Measurements from ENCODE around the gene PTPN13. TPM values are rescaled to one million over a fixed set of nuclear protein-coding genes. Genes with fewer than 3 reads are reported as not detected.

Gene PTPN13
- total RNA-seq, 1 donor from 2014 or later, result 5.6 TPM

GRCh38 chr4:86592553-86593249 lies 1.4 kb upstream of the PTPN13 start:
- Mint-ChIP-seq H3K27ac (ENCODE audit: unreplicated experiment) (no peak overlapping the region), H3K27me3 (ENCODE audit: unreplicated experiment) (peaks cover 8% of the 10 kb centered on the region), H3K9me3 (ENCODE audit: unreplicated experiment) (no peaks in the 10 kb centered on the region), H3K4me3 (ENCODE audit: unreplicated experiment) (no peak overlapping the region), H3K4me1 (ENCODE audit: unreplicated experiment) (peaks cover 16% of the 10 kb centered on the region), H3K36me3 (ENCODE audit: low read depth, unreplicated experiment) (no peaks in the 10 kb centered on the region)
- DNase-seq (ENCODE audit: low spot score), result no peak
- TF ChIP-seq CTCF (IDR thresholded peaks at IDR 0.05; ENCODE audit: unreplicated experiment), result no peak

DNA sequence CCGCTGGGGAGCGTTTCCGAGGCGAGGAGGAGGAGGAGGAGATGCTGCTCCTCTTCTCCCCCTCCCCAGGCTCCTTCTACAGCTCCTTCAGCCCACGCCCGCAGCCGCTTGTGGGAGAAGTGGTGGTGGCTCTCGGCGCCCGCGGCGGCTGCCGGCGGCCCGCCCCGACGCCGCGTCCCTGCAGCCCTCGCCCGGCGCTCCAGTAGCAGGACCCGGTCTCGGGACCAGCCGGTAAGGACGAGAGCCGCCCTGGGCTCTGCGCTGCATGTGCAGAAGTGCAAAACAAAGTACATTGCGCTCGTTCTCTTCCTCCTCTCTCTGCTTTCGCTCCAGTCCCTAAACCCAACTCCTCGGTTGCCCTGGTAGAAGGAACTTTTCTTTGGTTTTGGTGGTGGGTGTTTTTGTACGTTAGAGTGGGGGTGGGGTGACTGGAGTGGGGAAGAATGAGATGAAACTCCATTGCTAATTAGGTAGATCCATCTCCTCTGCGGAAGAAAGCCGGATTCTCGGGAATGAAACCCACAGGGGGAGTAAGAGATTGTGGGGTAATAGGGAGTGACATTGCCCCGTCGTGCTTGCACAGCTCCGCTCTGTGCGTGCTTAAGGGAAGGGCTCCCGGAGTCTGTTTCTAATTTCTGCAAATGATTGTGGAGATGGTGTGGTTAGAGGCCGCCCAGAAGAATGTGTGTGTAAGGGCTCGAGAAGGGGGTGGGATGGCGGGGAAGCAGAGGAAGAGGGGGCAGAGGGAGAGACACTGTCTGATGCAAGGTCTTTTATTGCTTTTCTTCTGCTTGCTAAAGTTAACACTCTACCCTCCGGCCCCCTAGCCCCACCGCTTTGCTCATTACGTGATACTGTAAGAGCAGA lies 677 bp downstream of the PTPN13 start:
- peaks cover 16% of the 10 kb centered on the region for H3K4me1 Mint-ChIP-seq (ENCODE audit: unreplicated experiment)
- H3K36me3 Mint-ChIP-seq (ENCODE audit: low read depth, unreplicated experiment), result no peaks in the 10 kb centered on the region
- H3K27me3 Mint-ChIP-seq (ENCODE audit: unreplicated experiment), result peaks cover 8% of the 10 kb centered on the region
- H3K27ac Mint-ChIP-seq (ENCODE audit: unreplicated experiment), result peak overlapping the region; percentile 45
- H3K4me3 Mint-ChIP-seq (ENCODE audit: unreplicated experiment), result peak overlapping the region; percentile 95
- H3K9me3 Mint-ChIP-seq (ENCODE audit: unreplicated experiment), result no peaks in the 10 kb centered on the region
- peak; percentile 55 for DNase-seq (ENCODE audit: low spot score)
- no peak for TF ChIP-seq CTCF (IDR thresholded peaks at IDR 0.05; ENCODE audit: unreplicated experiment)

DNA sequence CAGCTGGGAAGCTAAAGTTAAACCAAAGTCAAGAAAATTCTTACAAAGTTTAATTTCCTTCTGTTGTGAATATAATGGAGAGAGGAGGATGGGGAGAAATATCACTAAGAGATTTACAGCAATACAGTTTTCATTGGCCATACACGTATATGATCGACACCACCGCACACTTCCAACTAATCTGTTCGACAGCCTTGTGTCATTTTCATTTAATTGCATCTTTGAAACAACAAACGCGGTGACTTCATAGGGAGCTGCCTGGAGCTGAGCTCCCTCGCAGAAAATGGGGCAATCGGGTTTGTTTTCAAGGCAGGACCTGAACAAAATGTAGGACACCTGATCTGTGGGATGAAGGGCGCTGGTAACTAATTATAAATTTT lies 1.3 kb downstream of the PTPN13 start:
- H3K27me3 Mint-ChIP-seq (ENCODE audit: unreplicated experiment), result peaks cover 8% of the 10 kb centered on the region
- TF ChIP-seq CTCF (IDR thresholded peaks at IDR 0.05; ENCODE audit: unreplicated experiment), result no peak
- no peaks in the 10 kb centered on the region for H3K9me3 Mint-ChIP-seq (ENCODE audit: unreplicated experiment)
- H3K36me3 Mint-ChIP-seq (ENCODE audit: low read depth, unreplicated experiment), result no peaks in the 10 kb centered on the region
- peak overlapping the region; percentile 95 for H3K4me3 Mint-ChIP-seq (ENCODE audit: unreplicated experiment)
- H3K4me1 Mint-ChIP-seq (ENCODE audit: unreplicated experiment), result peaks cover 16% of the 10 kb centered on the region
- no peak overlapping the region for H3K27ac Mint-ChIP-seq (ENCODE audit: unreplicated experiment)
- no peak for DNase-seq (ENCODE audit: low spot score)

DNA sequence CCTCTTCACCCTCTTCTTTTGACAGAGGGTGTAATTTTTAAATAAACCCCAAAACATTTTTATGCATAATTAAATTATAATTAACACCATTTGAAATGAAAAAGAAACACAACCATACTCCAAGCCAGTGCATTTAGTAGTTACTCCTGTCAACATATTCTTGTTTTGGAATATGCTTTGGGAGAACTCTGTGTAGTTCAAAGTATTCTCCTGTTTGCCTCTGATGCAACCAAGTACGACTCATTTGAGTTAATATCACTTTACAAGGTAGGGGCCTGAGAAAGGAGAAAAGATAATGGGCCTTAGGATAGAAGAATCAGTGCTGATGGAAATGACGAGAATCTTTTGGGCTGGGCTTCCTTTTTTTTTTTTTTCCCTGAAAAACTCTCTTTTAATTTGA lies 2.7 kb downstream of the PTPN13 start:
- Mint-ChIP-seq H3K4me1 (ENCODE audit: unreplicated experiment) (peaks cover 16% of the 10 kb centered on the region), H3K9me3 (ENCODE audit: unreplicated experiment) (no peaks in the 10 kb centered on the region), H3K27ac (ENCODE audit: unreplicated experiment) (no peak overlapping the region), H3K4me3 (ENCODE audit: unreplicated experiment) (no peak overlapping the region), H3K36me3 (ENCODE audit: low read depth, unreplicated experiment) (no peaks in the 10 kb centered on the region), H3K27me3 (ENCODE audit: unreplicated experiment) (peaks cover 8% of the 10 kb centered on the region)
- TF ChIP-seq CTCF (IDR thresholded peaks at IDR 0.05; ENCODE audit: unreplicated experiment), result no peak
- no peak for DNase-seq (ENCODE audit: low spot score)

All from endothelial cell (in vitro differentiated cells).